GM21360 (cell line): Measurements from ENCODE around the gene CSTB.

Experiments
- ATAC-seq: cut with Tn5 transposase; IDR thresholded peaks from one replicate; pipeline ENCODE4 v1.9.1; 2021; ENCODE audit warnings: mild to moderate bottlenecking, moderate library complexity; ENCODE audit not compliant: unreplicated experiment

Gene CSTB

GRCh38 chr21:43793243-43793642 lies 17.1 kb upstream of the CSTB start:
- ATAC-seq = no peak

GRCh38 chr21:43792406-43792805 lies 16.3 kb upstream of the CSTB start:
- ATAC-seq = no peak

- no peak for ATAC-seq
Measured at GRCh38 chr21:43790010-43790524, 14.0 kb upstream of the CSTB start.

GRCh38 chr21:43789276-43790009 lies 13.3 kb upstream of the CSTB start, which contains the start of gene RRP1:
Gene RRP1, plus strand, starts transcription at chr21:43789577. Its CDS starts 53 bp downstream, at chr21:43789630.
- ATAC-seq = peak; percentile 73

- ATAC-seq = no peak
Measured at GRCh38 chr21:43786807-43787440, 10.8 kb upstream of the CSTB start.

GRCh38 chr21:43786300-43786806 lies 10.2 kb upstream of the CSTB start:
- ATAC-seq = no peak

GRCh38 chr21:43785134-43785533 lies 9.0 kb upstream of the CSTB start:
- ATAC-seq = no peak

GRCh38 chr21:43783098-43783700 lies 7.1 kb upstream of the CSTB start:
- ATAC-seq = no peak

- no peak for ATAC-seq
Measured at GRCh38 chr21:43782431-43783097, 6.5 kb upstream of the CSTB start.

GRCh38 chr21:43781846-43782245 lies 5.7 kb upstream of the CSTB start:
- ATAC-seq = no peak

GRCh38 chr21:43779660-43780059 lies 3.6 kb upstream of the CSTB start:
- ATAC-seq = no peak

GRCh38 chr21:43778469-43779335 lies 2.6 kb upstream of the CSTB start:
- ATAC-seq = no peak

GRCh38 chr21:43777953-43778352 lies 1.8 kb upstream of the CSTB start:
- no peak for ATAC-seq

- ATAC-seq = no peak
Measured at GRCh38 chr21:43775190-43775589, 918 bp downstream of the CSTB start.

GRCh38 chr21:43774163-43774562 lies 1.9 kb downstream of the CSTB start:
- ATAC-seq = no peak

- no peak for ATAC-seq
Measured at GRCh38 chr21:43772425-43772821, 3.7 kb downstream of the CSTB start.

GRCh38 chr21:43771698-43772424 lies 4.2 kb downstream of the CSTB start:
- ATAC-seq = no peak

GRCh38 chr21:43771199-43771675 lies 4.9 kb downstream of the CSTB start:
- ATAC-seq = no peak

- ATAC-seq = no peak
Measured at GRCh38 chr21:43770066-43770655, 5.9 kb downstream of the CSTB start.
